Caki2 (cell line): ENCODE results near the gene C1orf198. TPM values are rescaled to one million over a fixed set of nuclear protein-coding genes. Genes with fewer than 3 reads are reported as not detected.
"Not testable (repeated sequence)": the region's sequence is repeated elsewhere in the genome, so short reads cannot be mapped to it uniquely, and the experiment has no call there.

Experiments used
- DNase-seq: peaks from one replicate; pipeline ENCODE4 v3.0.0-alpha.2; 2015; ENCODE audit warnings: low read depth
- in situ Hi-C: cut with HindIII; loops from 2 replicates; pipeline ENCODE4 v1.10.0; 2016; ENCODE audit warnings: low sequenced_read_pairs, low pct_unique_long_range_greater_than_20kb, mixed read lengths
- total RNA-seq: library from RNA; depleted of rRNA; stranded (reverse); fragments of >200 nt; shearing (Covaris generic); gene quantifications from 2 replicates; pipeline ENCODE4 v1.2.3, GENCODE V29; 2014; ENCODE audit warnings: low replicate concordance

The C1orf198 gene
- total RNA-seq, 1 experiment from 2014 or later: 87.1 TPM

DNA sequence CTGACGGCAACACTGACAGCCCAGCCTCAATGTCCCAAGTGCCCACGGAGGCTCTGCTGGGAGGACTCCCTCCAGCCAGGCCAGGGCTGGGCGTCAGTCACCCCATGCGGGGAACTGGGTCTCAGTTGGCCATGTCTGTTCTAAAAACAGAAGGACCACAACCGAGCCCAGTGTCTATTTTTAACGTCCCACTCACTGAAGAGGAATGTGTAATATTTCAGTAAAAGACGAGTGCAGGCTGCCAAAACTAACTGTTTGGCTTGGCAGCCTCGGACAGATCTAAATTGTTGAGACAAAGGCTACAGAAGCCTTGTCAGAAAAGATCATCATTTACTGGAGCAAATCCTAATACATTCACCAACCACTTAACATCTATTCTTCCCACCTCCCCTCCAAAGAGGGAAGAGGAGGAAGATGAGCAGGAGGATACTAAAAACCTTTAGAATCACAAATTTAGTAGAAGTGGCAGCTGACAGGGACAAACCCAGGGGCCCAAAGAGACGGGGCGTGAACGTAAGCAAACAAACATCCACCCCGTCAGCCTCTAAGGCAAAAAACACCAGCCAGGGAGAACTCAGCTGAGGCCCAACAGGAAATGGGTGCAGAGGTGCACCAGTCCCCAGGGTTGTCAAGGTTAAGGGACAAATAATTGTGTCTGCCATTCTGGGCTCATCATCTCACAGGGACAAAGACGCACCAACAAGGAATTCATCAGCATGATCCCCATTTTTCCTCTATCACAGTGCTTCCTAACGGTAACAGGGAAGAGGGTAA is 18.7 kb downstream of the C1orf198 start:
- DNase-seq: peak; percentile 81
- in situ Hi-C loops: no loop called here

- no peak for DNase-seq
- in situ Hi-C loops: no loop called here
Observed at GRCh38 chr1:230848235-230848634, 20.1 kb downstream of the C1orf198 start.

- DNase-seq, in situ Hi-C loops: not testable (repeated sequence)
Observed at GRCh38 chr1:230845184-230845583, 23.1 kb downstream of the C1orf198 start.

DNA sequence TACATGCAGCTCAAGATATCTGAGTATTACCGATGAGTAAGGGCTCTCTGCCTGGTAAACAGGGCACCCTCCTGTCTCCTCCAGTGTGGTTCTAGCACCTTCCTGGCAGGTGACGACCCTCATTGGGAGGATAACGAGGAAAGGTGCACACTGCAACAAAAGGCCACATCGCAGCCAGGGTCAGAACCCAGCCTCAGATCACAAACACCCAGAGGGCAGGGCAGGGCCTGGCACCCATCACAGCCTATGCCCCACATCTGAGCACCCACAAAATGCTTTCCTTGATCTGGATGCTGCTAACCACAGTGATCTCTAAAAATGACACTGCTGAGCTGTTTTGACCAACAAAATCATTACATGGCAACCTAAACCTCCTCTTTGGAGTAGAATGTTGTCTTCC is 23.8 kb downstream of the C1orf198 start:
- in situ Hi-C loops: no loop called here
- no peak for DNase-seq

GRCh38 chr1:230843503-230844309 is 24.6 kb downstream of the C1orf198 start:
- in situ Hi-C loops: no loop called here
- DNase-seq: no peak

DNA sequence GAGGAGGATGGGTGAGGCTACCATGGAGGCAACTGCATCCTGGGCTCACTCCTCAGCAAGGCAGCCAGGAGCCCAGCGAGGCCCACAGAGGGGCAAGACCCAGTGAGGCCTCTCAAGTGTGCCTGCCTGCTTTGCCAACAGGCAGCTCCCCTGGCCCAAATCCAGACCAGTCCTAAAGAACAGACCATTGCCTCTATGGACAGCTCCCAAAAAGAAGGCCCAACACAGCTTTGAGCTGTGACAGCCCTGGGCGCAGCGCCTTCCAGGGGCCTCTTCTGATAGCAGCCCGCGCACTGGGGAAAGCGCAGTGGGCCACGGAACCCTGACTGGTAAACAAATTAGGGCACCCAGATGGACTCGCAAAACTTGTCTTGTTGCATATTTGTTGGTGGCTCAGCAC is 25.5 kb downstream of the C1orf198 start:
- no peak for DNase-seq
- in situ Hi-C loops: no loop called here

DNA sequence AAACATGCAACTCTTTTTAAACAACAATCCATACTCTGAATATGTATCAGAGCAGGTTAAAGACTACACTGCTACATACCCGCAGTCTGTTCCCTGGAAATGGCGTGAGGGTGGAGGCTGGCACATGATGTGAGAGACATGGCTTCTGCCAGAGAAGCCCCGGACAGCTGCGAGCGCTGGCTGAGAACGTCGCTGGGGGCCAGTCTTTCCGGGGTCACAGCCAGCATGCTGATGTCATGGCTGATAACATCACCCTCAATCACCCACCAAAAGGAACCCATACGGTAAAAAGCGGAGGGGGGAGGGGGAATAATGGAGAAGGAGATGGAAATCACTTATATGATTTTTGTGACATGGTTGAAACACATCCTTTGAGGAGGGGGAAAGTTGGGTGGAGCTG is 29.1 kb downstream of the C1orf198 start:
- DNase-seq: no peak
- in situ Hi-C loops: no loop called here

GRCh38 chr1:230836793-230837192 is 31.5 kb downstream of the C1orf198 start:
- no peak for DNase-seq
- in situ Hi-C loops: no loop called here

GRCh38 chr1:230836347-230836746 is 32.0 kb downstream of the C1orf198 start:
- DNase-seq: no peak
- in situ Hi-C loops: no loop called here

DNA sequence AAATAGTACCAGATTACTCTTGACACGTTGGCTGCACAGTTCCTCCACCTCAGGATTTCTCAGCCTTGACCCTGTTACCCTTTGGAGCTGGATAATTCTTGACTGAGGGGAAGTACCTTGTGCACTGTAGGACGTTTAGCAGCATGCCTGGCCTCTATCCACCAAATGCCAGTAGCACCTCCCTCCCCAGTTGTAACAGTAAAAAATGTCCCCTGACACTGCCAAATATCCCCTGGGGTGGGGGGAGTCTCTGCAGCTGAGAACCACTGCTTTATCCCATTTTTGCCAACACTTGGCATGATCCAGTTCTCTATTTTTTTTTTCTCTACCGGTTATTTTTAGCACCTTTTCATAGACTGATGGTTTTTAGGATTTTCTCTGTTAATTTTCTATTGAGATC is 34.0 kb downstream of the C1orf198 start:
- no peak for DNase-seq
- in situ Hi-C loops: no loop called here

- in situ Hi-C loops: no loop called here
- no peak for DNase-seq
Observed at GRCh38 chr1:230833511-230833910, 34.8 kb downstream of the C1orf198 start.

DNA sequence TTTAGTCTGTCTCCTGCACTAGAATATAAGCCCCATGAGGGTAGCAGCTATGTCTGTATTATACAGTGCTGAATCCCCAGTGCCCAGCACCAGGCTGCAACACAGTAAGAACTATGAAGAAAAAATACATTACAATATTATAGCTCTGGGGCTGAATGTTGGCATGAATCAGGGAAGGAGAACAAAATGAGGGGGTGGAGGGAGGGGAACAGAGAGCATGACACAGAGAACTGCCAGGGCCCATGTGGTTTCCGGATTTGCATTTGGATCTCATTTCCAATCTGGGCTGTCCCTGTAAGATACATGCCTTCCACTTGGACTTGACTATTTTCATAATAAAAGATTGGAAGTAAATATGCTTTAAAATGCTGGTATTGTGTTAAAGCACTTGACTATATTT is 35.8 kb downstream of the C1orf198 start:
- in situ Hi-C loops: no loop called here
- no peak for DNase-seq

DNA sequence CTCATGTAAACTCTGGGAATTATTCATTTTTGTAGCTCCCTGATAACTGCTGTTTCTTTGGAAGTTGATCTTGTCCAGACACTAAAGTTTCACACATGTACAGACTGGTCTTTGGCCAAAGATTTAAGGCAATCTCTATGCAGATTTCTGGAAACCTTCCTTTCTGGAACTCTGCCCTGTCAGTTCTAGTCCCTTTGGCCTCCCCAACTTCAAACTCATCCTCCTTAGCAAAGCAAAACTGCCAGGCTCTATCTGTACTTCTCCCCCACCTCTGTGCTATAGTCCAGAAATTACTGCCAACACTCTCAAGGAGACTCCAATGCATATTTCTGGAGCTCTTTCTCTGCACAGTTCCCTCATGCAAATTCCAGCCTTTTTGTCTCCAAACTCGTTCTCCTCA is 36.5 kb downstream of the C1orf198 start:
- no peak for DNase-seq
- in situ Hi-C loops: no loop called here

DNA sequence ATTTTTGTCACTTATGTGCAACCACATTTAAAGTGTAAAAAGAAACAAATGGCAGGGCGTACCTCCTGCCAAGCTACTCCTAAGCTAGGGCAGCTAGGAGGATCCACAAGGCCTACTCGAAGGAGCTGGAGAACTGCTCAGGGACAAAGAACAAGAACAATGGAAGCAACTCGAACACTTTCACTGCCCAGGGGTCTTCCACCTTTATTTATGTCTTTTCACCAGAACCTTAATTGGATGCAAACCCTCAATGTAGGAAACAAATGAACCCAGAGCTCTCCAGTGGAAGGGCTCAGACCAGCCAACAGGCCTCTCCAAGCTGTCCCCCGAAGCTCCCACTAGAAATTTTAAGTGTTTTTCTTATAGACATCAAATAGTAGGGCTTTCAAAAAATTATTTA is 39.9 kb downstream of the C1orf198 start:
- in situ Hi-C loops: no loop called here
- no peak for DNase-seq

DNA sequence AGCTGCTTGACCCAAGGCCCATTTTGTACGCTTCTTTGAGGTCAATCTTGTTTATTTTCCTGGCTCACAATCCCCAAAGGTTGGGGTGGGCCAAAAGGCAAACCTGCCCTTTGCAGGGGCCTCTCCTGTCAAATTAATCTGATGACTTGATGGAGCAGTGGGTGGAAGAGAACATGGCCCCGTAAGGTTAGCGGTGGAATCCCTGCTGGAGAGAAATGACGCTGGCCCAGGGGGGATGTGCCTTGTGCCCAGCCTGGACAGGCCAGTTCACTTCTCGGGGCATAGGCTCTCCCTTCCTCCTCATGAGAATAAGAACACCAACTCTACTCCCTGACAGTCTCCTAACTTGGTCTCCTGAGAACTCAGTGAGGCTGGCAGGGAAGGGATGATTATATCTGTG is 40.5 kb downstream of the C1orf198 start:
- in situ Hi-C loops: no loop called here
- no peak for DNase-seq

GRCh38 chr1:230827081-230827681 is 41.1 kb downstream of the C1orf198 start:
- peak; percentile 43 for DNase-seq
- in situ Hi-C loops: no loop called here

- in situ Hi-C loops: no loop called here
- DNase-seq: no peak
Observed at GRCh38 chr1:230826166-230826875, 42.0 kb downstream of the C1orf198 start.

DNA sequence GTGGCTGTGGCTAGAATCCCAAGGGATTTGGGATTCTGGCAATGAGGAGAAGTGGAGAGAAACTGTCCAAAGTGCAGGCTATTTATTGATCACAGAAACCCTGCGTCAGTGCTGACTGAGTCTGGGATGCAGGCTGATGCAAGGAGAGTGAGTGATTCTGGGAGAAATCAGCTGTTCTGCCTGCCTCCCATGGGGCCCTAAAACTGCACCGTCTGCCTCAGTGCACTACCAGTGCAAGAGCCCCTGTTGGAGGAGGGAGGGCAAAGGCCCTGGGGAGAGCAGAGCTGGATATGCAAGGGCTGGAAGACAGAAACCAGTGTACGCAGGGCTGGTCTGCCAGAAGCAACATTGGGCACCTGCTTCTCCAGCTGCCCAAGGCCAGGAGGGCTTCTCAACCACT is 42.6 kb downstream of the C1orf198 start:
- DNase-seq: no peak
- in situ Hi-C loops: no loop called here
